ENCODE results near the gene GPRIN3. TPM values are rescaled to one million over a fixed set of nuclear protein-coding genes. Genes with fewer than 3 reads are reported as not detected.
A peak's percentile ranks its signal among the peaks of the same experiment; 100 is the strongest.

The GPRIN3 gene
- total RNA-seq, 1 donor: under 0.01 TPM

DNA sequence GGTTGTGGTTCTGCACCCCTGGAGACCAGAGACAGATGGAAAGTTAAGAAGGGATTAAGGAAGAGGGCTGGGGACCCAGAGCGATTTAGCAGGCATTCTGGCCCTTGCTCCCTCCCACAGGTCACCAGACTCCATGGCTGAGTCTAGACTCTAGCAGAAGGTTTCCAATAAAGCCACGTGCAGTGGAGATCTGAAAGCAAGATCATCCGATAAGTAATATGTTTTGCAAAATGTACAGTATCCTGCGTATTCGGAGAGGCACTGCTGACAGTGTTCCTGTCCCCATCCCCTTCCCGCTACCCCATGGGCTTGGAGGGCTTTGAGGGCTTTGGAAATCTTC is 531 bp upstream of the GPRIN3 start:
- peak; percentile 56 for DNase-seq (ENCODE audit: insufficient read length, low spot score, missing footprints)
- H3K4me2 ChIP-seq (ENCODE audit: insufficient read depth, low read length): peak overlapping the region; percentile 71
- no peak overlapping the region for H2AFZ ChIP-seq (ENCODE audit: low read length)
- no peaks in the 10 kb centered on the region for H4K20me1 ChIP-seq (ENCODE audit: insufficient read depth, low read length)
- H3K27me3 ChIP-seq (ENCODE audit: insufficient read depth, low read length): peaks cover 38% of the 10 kb centered on the region
- H3K27ac ChIP-seq (ENCODE audit: low read depth, low read length): no peak overlapping the region
- H3K36me3 ChIP-seq (ENCODE audit: insufficient read depth, low read length): no peaks in the 10 kb centered on the region
- H3K4me1 ChIP-seq (ENCODE audit: insufficient read depth, low read length): no peaks in the 10 kb centered on the region
- H3K4me3 ChIP-seq (ENCODE audit: insufficient read depth, low read length): peak overlapping the region; percentile 63
- no peaks in the 10 kb centered on the region for H3K79me2 ChIP-seq (ENCODE audit: insufficient read depth, low read length)
- H3K9me3 ChIP-seq (ENCODE audit: low read depth, low read length): no peaks in the 10 kb centered on the region
- TF ChIP-seq, protein P1, sequence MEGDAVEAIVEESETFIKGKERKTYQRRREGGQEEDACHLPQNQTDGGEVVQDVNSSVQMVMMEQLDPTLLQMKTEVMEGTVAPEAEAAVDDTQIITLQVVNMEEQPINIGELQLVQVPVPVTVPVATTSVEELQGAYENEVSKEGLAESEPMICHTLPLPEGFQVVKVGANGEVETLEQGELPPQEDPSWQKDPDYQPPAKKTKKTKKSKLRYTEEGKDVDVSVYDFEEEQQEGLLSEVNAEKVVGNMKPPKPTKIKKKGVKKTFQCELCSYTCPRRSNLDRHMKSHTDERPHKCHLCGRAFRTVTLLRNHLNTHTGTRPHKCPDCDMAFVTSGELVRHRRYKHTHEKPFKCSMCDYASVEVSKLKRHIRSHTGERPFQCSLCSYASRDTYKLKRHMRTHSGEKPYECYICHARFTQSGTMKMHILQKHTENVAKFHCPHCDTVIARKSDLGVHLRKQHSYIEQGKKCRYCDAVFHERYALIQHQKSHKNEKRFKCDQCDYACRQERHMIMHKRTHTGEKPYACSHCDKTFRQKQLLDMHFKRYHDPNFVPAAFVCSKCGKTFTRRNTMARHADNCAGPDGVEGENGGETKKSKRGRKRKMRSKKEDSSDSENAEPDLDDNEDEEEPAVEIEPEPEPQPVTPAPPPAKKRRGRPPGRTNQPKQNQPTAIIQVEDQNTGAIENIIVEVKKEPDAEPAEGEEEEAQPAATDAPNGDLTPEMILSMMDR (IDR thresholded peaks at IDR 0.05; ENCODE audit: extremely low read depth, low read depth, low read length): no peak

DNA sequence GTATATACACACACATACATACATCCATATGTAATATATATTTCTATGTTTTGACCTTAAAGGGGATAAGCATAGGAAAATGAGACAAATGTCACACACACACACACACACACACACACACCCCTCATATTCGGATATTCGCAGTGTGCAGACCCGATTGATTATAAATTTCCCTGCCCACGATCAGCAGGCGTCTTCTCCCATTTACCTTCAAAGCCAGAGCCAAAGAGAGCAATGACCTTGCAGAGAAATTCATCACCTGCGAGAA is 488 bp downstream of the GPRIN3 start:
- Histone ChIP-seq H2AFZ (ENCODE audit: low read length) (peak overlapping the region; percentile 41), H3K27ac (ENCODE audit: low read depth, low read length) (no peak overlapping the region), H3K9me3 (ENCODE audit: low read depth, low read length) (no peaks in the 10 kb centered on the region), H4K20me1 (ENCODE audit: insufficient read depth, low read length) (no peaks in the 10 kb centered on the region), H3K4me2 (ENCODE audit: insufficient read depth, low read length) (peak overlapping the region; percentile 71), H3K79me2 (ENCODE audit: insufficient read depth, low read length) (no peaks in the 10 kb centered on the region), H3K27me3 (ENCODE audit: insufficient read depth, low read length) (peaks cover 38% of the 10 kb centered on the region), H3K36me3 (ENCODE audit: insufficient read depth, low read length) (no peaks in the 10 kb centered on the region), H3K4me1 (ENCODE audit: insufficient read depth, low read length) (no peaks in the 10 kb centered on the region), H3K4me3 (ENCODE audit: insufficient read depth, low read length) (peak overlapping the region; percentile 63)
- TF ChIP-seq, protein P1 (IDR thresholded peaks at IDR 0.05; ENCODE audit: extremely low read depth, low read depth, low read length): no peak
- peak; percentile 55 for DNase-seq (ENCODE audit: insufficient read length, low spot score, missing footprints)

DNA sequence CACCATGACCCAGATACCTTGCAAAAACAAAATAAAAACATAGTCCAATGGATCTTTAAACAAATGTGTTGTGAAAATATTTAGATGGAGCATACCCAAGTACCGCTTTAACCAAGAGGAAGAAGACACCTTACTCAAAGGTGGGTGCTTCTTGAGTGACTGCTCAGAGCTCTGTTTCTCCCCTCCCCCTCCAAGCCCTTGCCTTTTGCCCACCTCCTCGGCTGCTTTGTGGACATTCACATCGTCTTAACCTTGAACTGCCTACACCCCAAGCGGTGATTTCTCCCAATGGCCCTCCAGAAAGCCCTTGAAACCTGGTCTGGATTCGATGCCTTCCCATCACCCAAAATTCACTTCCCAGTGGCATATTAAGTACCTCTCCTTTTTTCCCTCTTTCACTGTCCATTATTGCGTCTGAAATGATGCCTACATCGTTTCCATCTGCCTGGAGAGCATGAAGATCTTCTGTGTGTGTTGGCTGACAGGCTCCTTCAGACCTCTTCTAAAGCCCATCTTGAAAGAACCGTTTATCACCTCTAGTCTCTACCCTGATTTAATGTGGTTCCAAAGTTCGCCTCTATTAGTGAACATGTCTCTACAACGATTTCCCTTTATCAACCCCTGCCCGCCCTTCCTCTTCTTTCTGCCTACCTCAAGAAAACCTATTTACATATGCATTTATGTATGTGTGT is 968 bp downstream of the GPRIN3 start:
- no peaks in the 10 kb centered on the region for H4K20me1 ChIP-seq (ENCODE audit: insufficient read depth, low read length)
- H3K27ac ChIP-seq (ENCODE audit: low read depth, low read length): no peak overlapping the region
- H3K4me2 ChIP-seq (ENCODE audit: insufficient read depth, low read length): no peak overlapping the region
- H3K4me3 ChIP-seq (ENCODE audit: insufficient read depth, low read length): no peak overlapping the region
- no peak overlapping the region for H2AFZ ChIP-seq (ENCODE audit: low read length)
- peaks cover 42% of the 10 kb centered on the region for H3K27me3 ChIP-seq (ENCODE audit: insufficient read depth, low read length)
- H3K36me3 ChIP-seq (ENCODE audit: insufficient read depth, low read length): no peaks in the 10 kb centered on the region
- H3K9me3 ChIP-seq (ENCODE audit: low read depth, low read length): no peaks in the 10 kb centered on the region
- DNase-seq (ENCODE audit: insufficient read length, low spot score, missing footprints): no peak
- H3K4me1 ChIP-seq (ENCODE audit: insufficient read depth, low read length): no peaks in the 10 kb centered on the region
- TF ChIP-seq, protein P1 (IDR thresholded peaks at IDR 0.05; ENCODE audit: extremely low read depth, low read depth, low read length): no peak
- H3K79me2 ChIP-seq (ENCODE audit: insufficient read depth, low read length): no peaks in the 10 kb centered on the region

DNA sequence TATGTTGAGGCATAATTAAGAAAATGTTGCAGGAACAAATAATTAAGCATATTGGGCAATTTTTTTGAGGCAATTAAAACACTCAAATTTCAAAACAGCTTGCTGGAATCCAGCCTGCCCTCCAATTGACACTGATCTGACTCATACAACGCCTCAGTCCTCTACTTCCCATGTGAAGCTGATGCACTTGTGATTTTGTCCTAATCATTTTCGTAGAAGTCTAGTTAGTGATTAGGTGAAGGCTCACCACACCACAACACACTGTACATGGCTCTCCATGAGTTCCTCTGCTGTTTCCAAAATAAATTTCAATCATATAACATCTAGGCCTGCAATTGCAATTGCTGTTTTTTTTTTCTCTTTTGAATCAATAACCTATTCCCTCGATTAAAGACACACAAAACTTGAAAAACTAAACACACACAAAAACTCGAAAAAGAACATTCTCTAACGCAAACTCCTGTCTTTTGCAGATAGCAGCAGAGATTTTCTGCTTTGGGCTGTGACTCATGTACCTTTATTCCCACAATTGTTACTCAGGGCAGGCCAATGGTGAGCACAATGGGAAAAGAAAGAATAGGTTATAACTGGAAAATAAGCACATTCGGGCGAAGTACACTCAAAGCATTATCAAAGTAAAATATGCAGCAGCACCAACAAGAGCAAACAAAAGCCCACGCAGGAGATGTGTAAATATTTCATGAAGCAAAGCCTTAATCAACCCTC is 1.7 kb downstream of the GPRIN3 start:
- no peak for DNase-seq (ENCODE audit: insufficient read length, low spot score, missing footprints)
- H3K36me3 ChIP-seq (ENCODE audit: insufficient read depth, low read length): no peaks in the 10 kb centered on the region
- peaks cover 42% of the 10 kb centered on the region for H3K27me3 ChIP-seq (ENCODE audit: insufficient read depth, low read length)
- TF ChIP-seq, protein P1 (IDR thresholded peaks at IDR 0.05; ENCODE audit: extremely low read depth, low read depth, low read length): no peak
- no peak overlapping the region for H2AFZ ChIP-seq (ENCODE audit: low read length)
- H3K27ac ChIP-seq (ENCODE audit: low read depth, low read length): no peak overlapping the region
- no peaks in the 10 kb centered on the region for H3K79me2 ChIP-seq (ENCODE audit: insufficient read depth, low read length)
- H3K4me3 ChIP-seq (ENCODE audit: insufficient read depth, low read length): no peak overlapping the region
- no peaks in the 10 kb centered on the region for H3K9me3 ChIP-seq (ENCODE audit: low read depth, low read length)
- H3K4me1 ChIP-seq (ENCODE audit: insufficient read depth, low read length): no peaks in the 10 kb centered on the region
- no peak overlapping the region for H3K4me2 ChIP-seq (ENCODE audit: insufficient read depth, low read length)
- no peaks in the 10 kb centered on the region for H4K20me1 ChIP-seq (ENCODE audit: insufficient read depth, low read length)

All from osteoblast (primary cell).